Central memory CD8-positive, alpha-beta T cell (primary cell): Measurements from ENCODE around the gene MGAM2.

Experiments
- ATAC-seq: fragments of 150-1000 bp; cut with Tn5 transposase; replicated peaks from 2 replicates; pipeline ENCODE4 v1.10.0; 2022; ENCODE audit warnings: mild to moderate bottlenecking, moderate FRiP score, moderate number of reproducible peaks; ENCODE audit not compliant: poor library complexity, severe bottlenecking; ENCODE audit errors: extremely low read depth
- DNase-seq, 2 donors: peaks; one replicate each; pipeline ENCODE4 v3.0.0; 2021; ENCODE audit warnings: low spot score in 2 of 2
- H3K27ac Mint-ChIP-seq: one replicate; pipeline ENCODE4 v1.8.0; 2022; ENCODE audit warnings: low read depth, mild to moderate bottlenecking, moderate library complexity, mixed read lengths
- H3K27me3 Mint-ChIP-seq: one replicate; pipeline ENCODE4 v1.8.0; 2022; ENCODE audit warnings: mixed read lengths
- H3K36me3 Mint-ChIP-seq: one replicate; pipeline ENCODE4 v1.8.0; 2022; ENCODE audit warnings: mild to moderate bottlenecking, moderate library complexity, mixed read lengths; ENCODE audit not compliant: insufficient read depth
- H3K4me1 Mint-ChIP-seq: one replicate; pipeline ENCODE4 v1.8.0; 2022; ENCODE audit warnings: mixed read lengths
- H3K4me3 Mint-ChIP-seq: one replicate; pipeline ENCODE4 v1.8.0; 2022; ENCODE audit warnings: mild to moderate bottlenecking, moderate library complexity, mixed read lengths
- H3K9me3 Mint-ChIP-seq: one replicate; pipeline ENCODE4 v1.8.0; 2022; ENCODE audit warnings: mixed read lengths

The MGAM2 gene

GRCh38 chr7:142131439-142132185 lies 20.1 kb downstream of the MGAM2 start:
- ATAC-seq, result no peak
- Mint-ChIP-seq H3K4me3 (no peak overlapping the region), H3K4me1 (no peaks in the 10 kb centered on the region), H3K27me3 (peaks cover 14% of the 10 kb centered on the region), H3K9me3 (peaks cover 7% of the 10 kb centered on the region), H3K27ac (no peak overlapping the region), H3K36me3 (no peaks in the 10 kb centered on the region)
- no peak for DNase-seq

GRCh38 chr7:142133731-142134148 lies 22.2 kb downstream of the MGAM2 start:
- H3K9me3 Mint-ChIP-seq, result no peaks in the 10 kb centered on the region
- no peak for DNase-seq
- no peaks in the 10 kb centered on the region for H3K36me3 Mint-ChIP-seq
- H3K27ac Mint-ChIP-seq, result no peak overlapping the region
- H3K4me1 Mint-ChIP-seq, result no peaks in the 10 kb centered on the region
- no peak overlapping the region for H3K4me3 Mint-ChIP-seq
- H3K27me3 Mint-ChIP-seq, result no peaks in the 10 kb centered on the region
- ATAC-seq, result no peak

GRCh38 chr7:142134909-142135308 lies 23.4 kb downstream of the MGAM2 start:
- ATAC-seq, result no peak
- no peak overlapping the region for H3K4me3 Mint-ChIP-seq
- no peak overlapping the region for H3K27ac Mint-ChIP-seq
- H3K9me3 Mint-ChIP-seq, result no peaks in the 10 kb centered on the region
- no peaks in the 10 kb centered on the region for H3K36me3 Mint-ChIP-seq
- DNase-seq, result no peak
- H3K27me3 Mint-ChIP-seq, result no peaks in the 10 kb centered on the region
- H3K4me1 Mint-ChIP-seq, result no peaks in the 10 kb centered on the region

GRCh38 chr7:142138996-142139395 lies 27.5 kb downstream of the MGAM2 start:
- Mint-ChIP-seq H3K27ac (no peak overlapping the region), H3K9me3 (no peaks in the 10 kb centered on the region), H3K4me3 (no peak overlapping the region), H3K4me1 (no peaks in the 10 kb centered on the region), H3K27me3 (no peaks in the 10 kb centered on the region), H3K36me3 (no peaks in the 10 kb centered on the region)
- ATAC-seq, result no peak
- DNase-seq, result no peak

DNA sequence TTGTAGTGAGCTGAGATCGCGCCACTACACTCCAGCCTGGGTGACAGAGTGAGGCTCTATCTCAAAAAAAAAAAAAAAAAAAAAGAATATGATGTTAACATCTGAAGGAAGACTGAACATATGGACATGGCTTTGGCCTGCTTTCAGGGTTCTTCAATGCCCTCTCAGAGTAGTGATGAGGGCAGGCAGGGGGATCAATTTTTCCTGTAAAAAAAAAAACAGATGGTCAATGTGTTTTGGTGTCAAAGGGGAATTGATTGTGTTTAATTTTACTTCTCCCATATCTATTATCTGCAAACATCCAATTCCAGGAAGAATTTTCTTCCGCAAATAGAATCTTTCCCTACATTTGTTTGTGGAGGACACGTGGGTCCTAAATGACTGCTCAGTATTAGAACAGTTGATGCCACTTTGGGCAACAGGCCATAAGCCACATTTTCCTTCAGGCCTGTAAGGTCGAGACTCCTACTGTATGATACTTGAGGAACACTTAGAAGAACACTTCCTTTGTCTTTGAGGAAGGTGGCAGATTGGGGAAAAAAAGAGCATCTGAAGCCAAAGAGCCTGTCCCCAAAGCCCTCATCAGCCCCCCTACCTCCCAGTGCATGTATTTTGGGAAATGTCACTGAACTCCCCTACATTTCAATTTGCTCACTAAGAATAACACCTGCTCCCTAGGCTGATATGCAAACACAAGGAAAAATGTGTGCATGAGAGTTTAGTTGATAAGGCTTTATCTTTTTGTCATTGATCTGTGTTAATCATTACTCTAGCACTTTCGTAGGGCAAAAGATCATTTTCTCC lies 28.3 kb downstream of the MGAM2 start:
- Mint-ChIP-seq H3K4me3 (no peak overlapping the region), H3K4me1 (no peaks in the 10 kb centered on the region), H3K27ac (no peak overlapping the region), H3K36me3 (no peaks in the 10 kb centered on the region), H3K27me3 (no peaks in the 10 kb centered on the region), H3K9me3 (no peaks in the 10 kb centered on the region)
- DNase-seq (no peak), ATAC-seq (no peak)

DNA sequence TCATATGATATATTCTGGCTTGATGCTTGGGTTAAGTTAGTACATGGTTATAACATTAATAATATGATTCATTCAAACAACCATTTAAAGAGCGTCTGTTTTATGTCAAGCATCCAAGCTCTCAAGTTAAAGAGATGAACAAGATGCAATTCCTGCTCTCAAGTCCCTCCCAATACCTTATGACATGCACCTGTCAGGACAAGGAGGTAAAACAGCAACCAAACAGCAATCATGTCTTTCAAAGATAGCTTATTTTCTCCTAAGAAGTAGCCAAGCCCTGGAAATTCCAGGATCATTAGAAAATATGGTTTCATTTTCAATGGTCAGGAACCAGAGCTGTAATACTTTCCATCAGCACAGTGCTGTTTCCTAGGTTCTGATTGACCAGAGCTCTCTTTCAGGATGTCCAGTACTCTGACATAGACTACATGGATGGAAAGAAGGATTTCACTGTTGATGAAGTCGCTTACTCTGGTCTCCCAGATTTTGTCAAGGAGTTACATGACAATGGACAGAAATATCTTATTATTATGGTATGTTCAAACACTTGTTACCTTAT lies 29.0 kb downstream of the MGAM2 start:
- DNase-seq (no peak), ATAC-seq (no peak)
- no peak overlapping the region for H3K27ac Mint-ChIP-seq
- no peaks in the 10 kb centered on the region for H3K27me3 Mint-ChIP-seq
- H3K4me3 Mint-ChIP-seq, result no peak overlapping the region
- H3K4me1 Mint-ChIP-seq, result no peaks in the 10 kb centered on the region
- H3K9me3 Mint-ChIP-seq, result no peaks in the 10 kb centered on the region
- H3K36me3 Mint-ChIP-seq, result no peaks in the 10 kb centered on the region

GRCh38 chr7:142142702-142143101 lies 31.2 kb downstream of the MGAM2 start:
- H3K36me3 Mint-ChIP-seq, result no peaks in the 10 kb centered on the region
- H3K27me3 Mint-ChIP-seq, result no peaks in the 10 kb centered on the region
- DNase-seq (no peak), ATAC-seq (no peak)
- no peaks in the 10 kb centered on the region for H3K4me1 Mint-ChIP-seq
- H3K4me3 Mint-ChIP-seq, result no peak overlapping the region
- H3K27ac Mint-ChIP-seq, result no peak overlapping the region
- H3K9me3 Mint-ChIP-seq, result no peaks in the 10 kb centered on the region

DNA sequence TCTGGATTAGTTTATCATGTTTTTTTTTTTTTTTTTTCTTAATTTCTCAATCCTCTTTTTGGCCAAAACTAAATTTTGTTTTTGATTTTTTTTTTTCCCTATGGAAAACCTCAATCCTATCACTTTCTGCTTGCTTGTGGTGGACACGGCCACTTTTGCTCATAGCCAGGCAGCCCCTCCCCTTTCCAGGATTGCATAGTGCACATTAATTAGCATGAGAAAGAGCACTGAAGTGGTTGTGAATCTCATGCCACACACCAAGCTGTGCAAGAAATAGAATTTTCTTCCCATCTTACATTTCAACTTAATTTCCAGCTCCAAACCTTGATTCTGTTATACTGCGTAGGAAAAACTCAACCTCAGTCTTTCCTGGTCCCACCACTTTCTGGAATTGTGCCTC lies 34.6 kb downstream of the MGAM2 start:
- no peak overlapping the region for H3K4me3 Mint-ChIP-seq
- H3K9me3 Mint-ChIP-seq, result peaks cover 7% of the 10 kb centered on the region
- H3K27me3 Mint-ChIP-seq, result peaks cover 6% of the 10 kb centered on the region
- no peaks in the 10 kb centered on the region for H3K36me3 Mint-ChIP-seq
- no peak overlapping the region for H3K27ac Mint-ChIP-seq
- no peaks in the 10 kb centered on the region for H3K4me1 Mint-ChIP-seq
- ATAC-seq, result no peak
- no peak for DNase-seq

GRCh38 chr7:142150356-142150755 lies 38.8 kb downstream of the MGAM2 start:
- DNase-seq, result no peak
- no peaks in the 10 kb centered on the region for H3K4me1 Mint-ChIP-seq
- H3K27ac Mint-ChIP-seq, result no peak overlapping the region
- H3K36me3 Mint-ChIP-seq, result no peaks in the 10 kb centered on the region
- H3K9me3 Mint-ChIP-seq, result peaks cover 7% of the 10 kb centered on the region
- no peak for ATAC-seq
- H3K4me3 Mint-ChIP-seq, result no peak overlapping the region
- H3K27me3 Mint-ChIP-seq, result peaks cover 6% of the 10 kb centered on the region

GRCh38 chr7:142150869-142151268 lies 39.4 kb downstream of the MGAM2 start:
- no peaks in the 10 kb centered on the region for H3K4me1 Mint-ChIP-seq
- no peak for DNase-seq
- peaks cover 7% of the 10 kb centered on the region for H3K9me3 Mint-ChIP-seq
- peaks cover 6% of the 10 kb centered on the region for H3K27me3 Mint-ChIP-seq
- no peak overlapping the region for H3K27ac Mint-ChIP-seq
- H3K36me3 Mint-ChIP-seq, result peaks cover 2% of the 10 kb centered on the region
- no peak for ATAC-seq
- H3K4me3 Mint-ChIP-seq, result no peak overlapping the region

DNA sequence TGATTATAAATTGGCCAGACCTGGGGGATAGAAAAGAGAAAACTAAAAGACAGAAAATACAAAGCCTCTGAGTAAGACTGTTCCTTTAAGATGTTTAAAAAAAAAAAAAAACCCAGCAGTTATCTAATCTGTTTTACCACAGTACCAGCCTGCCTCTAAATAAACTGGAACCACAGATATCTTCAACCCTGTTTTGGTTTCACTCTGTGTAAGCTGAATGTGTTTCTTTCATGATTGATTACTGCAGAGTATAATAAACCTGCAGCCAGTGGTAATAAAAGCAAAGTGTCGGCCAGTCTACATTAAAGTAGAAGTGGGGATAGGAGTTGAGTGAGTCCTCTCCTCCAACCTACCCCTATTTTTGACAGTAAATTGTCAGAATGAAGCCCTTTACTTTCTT lies 40.6 kb downstream of the MGAM2 start:
- H3K4me3 Mint-ChIP-seq, result no peak overlapping the region
- H3K36me3 Mint-ChIP-seq, result peaks cover 3% of the 10 kb centered on the region
- ATAC-seq, result no peak
- no peak overlapping the region for H3K27ac Mint-ChIP-seq
- peaks cover 6% of the 10 kb centered on the region for H3K27me3 Mint-ChIP-seq
- no peak for DNase-seq
- H3K4me1 Mint-ChIP-seq, result no peaks in the 10 kb centered on the region
- H3K9me3 Mint-ChIP-seq, result peaks cover 7% of the 10 kb centered on the region

DNA sequence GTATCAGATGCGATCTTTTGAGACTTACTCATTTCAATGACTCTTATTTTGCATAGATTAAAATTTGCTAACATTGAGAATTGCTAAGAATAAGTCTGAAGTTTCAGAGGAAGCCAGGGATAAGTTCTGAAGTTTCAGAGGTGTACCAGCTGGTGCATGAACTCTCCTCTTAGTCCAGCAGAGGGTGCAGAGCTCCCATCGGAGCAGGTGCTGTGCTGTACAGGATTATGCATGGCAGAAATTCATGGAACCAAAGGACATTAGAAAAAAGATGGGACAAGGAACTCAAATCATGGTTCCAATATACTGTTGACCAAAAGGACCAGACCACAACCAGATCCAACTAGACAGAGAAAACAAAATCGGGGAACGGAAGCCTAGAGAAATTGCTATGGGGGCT lies 41.9 kb downstream of the MGAM2 start:
- Mint-ChIP-seq H3K4me3 (no peak overlapping the region), H3K27ac (no peak overlapping the region), H3K27me3 (peaks cover 6% of the 10 kb centered on the region), H3K9me3 (peaks cover under 1% of the 10 kb centered on the region), H3K36me3 (peaks cover 3% of the 10 kb centered on the region), H3K4me1 (no peaks in the 10 kb centered on the region)
- DNase-seq (no peak), ATAC-seq (no peak)
